ENCODE results near the gene TAF5L. TPM values are rescaled to one million over a fixed set of nuclear protein-coding genes. Genes with fewer than 3 reads are reported as not detected.

Gene TAF5L
- total and polyA plus RNA-seq, 2 of the 13 experiments (the other 11 are each of a cell fraction or from before 2014, with no cell fraction given), result 10.8 to 18.2 TPM

DNA sequence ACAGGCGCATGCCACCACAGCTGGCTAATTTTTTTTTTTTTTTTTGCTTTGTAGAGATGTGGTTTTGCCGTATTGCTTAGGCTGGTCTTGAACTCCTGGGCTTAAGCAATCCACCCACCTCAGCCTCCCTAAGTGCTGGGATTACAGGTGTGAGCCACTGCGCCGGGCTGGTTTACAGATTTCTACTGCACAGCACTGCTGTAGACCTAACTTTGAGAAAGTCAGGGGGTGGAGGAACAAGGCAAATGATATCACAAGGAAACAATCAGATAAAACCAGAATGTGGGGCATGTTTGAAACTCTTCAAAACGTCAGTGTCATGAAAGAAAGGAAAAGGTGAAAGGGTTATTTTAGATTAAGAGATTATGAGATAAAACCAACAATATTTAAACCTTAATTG lies 45.4 kb upstream of the TAF5L start:
- in situ Hi-C loops (cut with HindIII; ENCODE audit: extremely low pct_ligation_motif_present, low pct_unique_long_range_greater_than_20kb), result no loop called here
- WGBS (ENCODE audit: low lambda C conversion rate), result 85% methylated on average over 5 of the region's 5 CpGs
- no peak overlapping the region for H3K9ac ChIP-seq (ENCODE audit: insufficient read depth, low read depth, low read length)
- H3K27ac ChIP-seq (ENCODE audit: extremely low read length, insufficient read depth, low read length), result no peak overlapping the region
- ATAC-seq (no peak), DNase-seq (ENCODE audit: low spot score) (no peak), FAIRE-seq (no peak)
- no peaks in the 10 kb centered on the region for H4K20me1 ChIP-seq (ENCODE audit: insufficient read depth, low read length)
- H3K79me2 ChIP-seq (ENCODE audit: insufficient read depth, low read length), result no peaks in the 10 kb centered on the region
- no peaks in the 10 kb centered on the region for H3K9me3 ChIP-seq (ENCODE audit: low read length)
- no peak overlapping the region for H3K4me2 ChIP-seq (ENCODE audit: low read depth, low read length)
- H3K36me3 ChIP-seq (replicated peaks in 1 of 2; ENCODE audit: control insufficient read depth in 1 of 2, insufficient read depth in 2 of 2, low read length in 2 of 2), result no peaks in the 10 kb centered on the region
- H3K27me3 ChIP-seq (ENCODE audit: control insufficient read depth in 1 of 2, insufficient read depth in 2 of 2, low read length in 2 of 2), result no peaks in the 10 kb centered on the region
- TF ChIP-seq RBM22 (optimal IDR thresholded peaks at IDR 0.05; ENCODE audit: low read length) (no peak), JDP2 (CRISPR knock-in tag; IDR thresholded peaks at IDR 0.05; ENCODE audit: borderline replicate concordance) (no peak), RXRA (CRISPR knock-in tag; IDR thresholded peaks at IDR 0.05) (no peak), ZNF24 (IDR thresholded peaks at IDR 0.05) (no peak), HOXA5 (CRISPR knock-in tag; IDR thresholded peaks at IDR 0.05) (no peak), ZMYM3 (CRISPR knock-in tag; IDR thresholded peaks at IDR 0.05) (no peak)
- TF ChIP-seq, protein P1, sequence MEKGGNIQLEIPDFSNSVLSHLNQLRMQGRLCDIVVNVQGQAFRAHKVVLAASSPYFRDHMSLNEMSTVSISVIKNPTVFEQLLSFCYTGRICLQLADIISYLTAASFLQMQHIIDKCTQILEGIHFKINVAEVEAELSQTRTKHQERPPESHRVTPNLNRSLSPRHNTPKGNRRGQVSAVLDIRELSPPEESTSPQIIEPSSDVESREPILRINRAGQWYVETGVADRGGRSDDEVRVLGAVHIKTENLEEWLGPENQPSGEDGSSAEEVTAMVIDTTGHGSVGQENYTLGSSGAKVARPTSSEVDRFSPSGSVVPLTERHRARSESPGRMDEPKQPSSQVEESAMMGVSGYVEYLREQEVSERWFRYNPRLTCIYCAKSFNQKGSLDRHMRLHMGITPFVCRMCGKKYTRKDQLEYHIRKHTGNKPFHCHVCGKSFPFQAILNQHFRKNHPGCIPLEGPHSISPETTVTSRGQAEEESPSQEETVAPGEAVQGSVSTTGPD (CRISPR knock-in tag; IDR thresholded peaks at IDR 0.05), result no peak
- no peak overlapping the region for H3K4me3 ChIP-seq (replicated peaks in 1 of 3; ENCODE audit: insufficient read depth in 1 of 3, low read depth in 2 of 3, low read length in 3 of 3)
- intact Hi-C loops (cut with micrococcal nuclease; ENCODE audit: unreplicated experiment), result no loop called here
- BruUV-seq (replicated peaks), result no TSS peak
- H3K4me1 ChIP-seq (ENCODE audit: insufficient read depth, low read length), result no peaks in the 10 kb centered on the region; the same call in 1 of the 2 replicates
- POLR2A ChIA-PET, result no interaction called here
- H2AFZ ChIP-seq (ENCODE audit: low read length), result no peak overlapping the region
- CTCF ChIA-PET (ENCODE audit: low intra/inter-chr PET ratio, low total read pairs), result no interaction called here

DNA sequence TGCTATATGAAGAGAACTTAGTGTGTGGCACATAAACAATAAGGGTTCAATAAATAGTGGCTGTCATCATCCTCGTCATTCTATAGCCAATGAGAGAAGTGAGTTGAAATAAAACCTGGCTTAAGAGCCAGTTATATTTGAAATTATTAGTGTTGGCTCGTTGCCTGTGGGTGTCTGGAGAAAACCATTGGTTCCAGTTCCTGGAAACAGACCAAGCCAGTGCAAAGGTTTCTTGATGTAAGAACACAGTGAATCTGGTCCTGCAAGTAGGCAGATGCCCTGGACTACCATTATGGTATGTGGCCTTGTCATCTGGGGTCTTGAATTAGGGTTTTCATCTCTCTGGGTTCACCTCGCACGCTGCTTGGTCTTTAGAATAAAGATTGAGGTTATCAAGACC lies 43.4 kb upstream of the TAF5L start:
- no peaks in the 10 kb centered on the region for H3K27me3 ChIP-seq (ENCODE audit: control insufficient read depth in 1 of 2, insufficient read depth in 2 of 2, low read length in 2 of 2)
- H3K4me1 ChIP-seq (ENCODE audit: insufficient read depth, low read length), result no peaks in the 10 kb centered on the region; the same call in 1 of the 2 replicates
- 94% methylated on average over 4 of the region's 4 CpGs for WGBS (ENCODE audit: low lambda C conversion rate)
- in situ Hi-C loops (cut with HindIII; ENCODE audit: extremely low pct_ligation_motif_present, low pct_unique_long_range_greater_than_20kb) (no loop called here), intact Hi-C loops (cut with micrococcal nuclease; ENCODE audit: unreplicated experiment) (no loop called here)
- no peak overlapping the region for H3K9ac ChIP-seq (ENCODE audit: insufficient read depth, low read depth, low read length)
- ChIA-PET CTCF (ENCODE audit: low intra/inter-chr PET ratio, low total read pairs) (no interaction called here), POLR2A (no interaction called here)
- no peaks in the 10 kb centered on the region for H3K36me3 ChIP-seq (replicated peaks in 1 of 2; ENCODE audit: control insufficient read depth in 1 of 2, insufficient read depth in 2 of 2, low read length in 2 of 2)
- H2AFZ ChIP-seq (ENCODE audit: low read length), result no peak overlapping the region
- ATAC-seq (no peak), FAIRE-seq (no peak), DNase-seq (ENCODE audit: low spot score) (no peak)
- no peak overlapping the region for H3K27ac ChIP-seq (ENCODE audit: extremely low read length, insufficient read depth, low read length)
- H3K9me3 ChIP-seq (ENCODE audit: low read length), result no peaks in the 10 kb centered on the region
- H3K4me2 ChIP-seq (ENCODE audit: low read depth, low read length), result no peak overlapping the region
- H3K4me3 ChIP-seq (replicated peaks in 1 of 3; ENCODE audit: insufficient read depth in 1 of 3, low read depth in 2 of 3, low read length in 3 of 3), result no peak overlapping the region
- no peaks in the 10 kb centered on the region for H4K20me1 ChIP-seq (ENCODE audit: insufficient read depth, low read length)
- no peaks in the 10 kb centered on the region for H3K79me2 ChIP-seq (ENCODE audit: insufficient read depth, low read length)
- BruUV-seq (replicated peaks), result no TSS peak
- TF ChIP-seq CENPT (CRISPR knock-in tag; IDR thresholded peaks at IDR 0.05; ENCODE audit: low read depth) (no peak), AHR (CRISPR knock-in tag; IDR thresholded peaks at IDR 0.05) (no peak), ZNF563 (CRISPR knock-in tag; IDR thresholded peaks at IDR 0.05) (no peak), SMARCC2 (IDR thresholded peaks at IDR 0.05) (no peak), GATAD2A (CRISPR knock-in tag; IDR thresholded peaks at IDR 0.05) (no peak)
- TF ChIP-seq, protein P2, sequence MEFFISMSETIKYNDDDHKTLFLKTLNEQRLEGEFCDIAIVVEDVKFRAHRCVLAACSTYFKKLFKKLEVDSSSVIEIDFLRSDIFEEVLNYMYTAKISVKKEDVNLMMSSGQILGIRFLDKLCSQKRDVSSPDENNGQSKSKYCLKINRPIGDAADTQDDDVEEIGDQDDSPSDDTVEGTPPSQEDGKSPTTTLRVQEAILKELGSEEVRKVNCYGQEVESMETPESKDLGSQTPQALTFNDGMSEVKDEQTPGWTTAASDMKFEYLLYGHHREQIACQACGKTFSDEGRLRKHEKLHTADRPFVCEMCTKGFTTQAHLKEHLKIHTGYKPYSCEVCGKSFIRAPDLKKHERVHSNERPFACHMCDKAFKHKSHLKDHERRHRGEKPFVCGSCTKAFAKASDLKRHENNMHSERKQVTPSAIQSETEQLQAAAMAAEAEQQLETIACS (CRISPR knock-in tag; IDR thresholded peaks at IDR 0.05), result no peak
- TF ChIP-seq, protein P3, sequence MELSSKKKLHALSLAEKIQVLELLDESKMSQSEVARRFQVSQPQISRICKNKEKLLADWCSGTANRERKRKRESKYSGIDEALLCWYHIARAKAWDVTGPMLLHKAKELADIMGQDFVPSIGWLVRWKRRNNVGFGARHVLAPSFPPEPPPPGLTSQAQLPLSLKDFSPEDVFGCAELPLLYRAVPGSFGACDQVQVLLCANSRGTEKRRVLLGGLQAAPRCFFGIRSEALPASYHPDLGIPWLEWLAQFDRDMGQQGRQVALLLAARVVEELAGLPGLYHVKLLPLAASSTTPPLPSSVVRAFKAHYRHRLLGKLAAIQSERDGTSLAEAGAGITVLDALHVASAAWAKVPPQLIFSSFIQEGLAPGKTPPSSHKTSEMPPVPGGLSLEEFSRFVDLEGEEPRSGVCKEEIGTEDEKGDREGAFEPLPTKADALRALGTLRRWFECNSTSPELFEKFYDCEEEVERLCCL (CRISPR knock-in tag; IDR thresholded peaks at IDR 0.05; ENCODE audit: borderline replicate concordance), result no peak
- TF ChIP-seq, protein P4, sequence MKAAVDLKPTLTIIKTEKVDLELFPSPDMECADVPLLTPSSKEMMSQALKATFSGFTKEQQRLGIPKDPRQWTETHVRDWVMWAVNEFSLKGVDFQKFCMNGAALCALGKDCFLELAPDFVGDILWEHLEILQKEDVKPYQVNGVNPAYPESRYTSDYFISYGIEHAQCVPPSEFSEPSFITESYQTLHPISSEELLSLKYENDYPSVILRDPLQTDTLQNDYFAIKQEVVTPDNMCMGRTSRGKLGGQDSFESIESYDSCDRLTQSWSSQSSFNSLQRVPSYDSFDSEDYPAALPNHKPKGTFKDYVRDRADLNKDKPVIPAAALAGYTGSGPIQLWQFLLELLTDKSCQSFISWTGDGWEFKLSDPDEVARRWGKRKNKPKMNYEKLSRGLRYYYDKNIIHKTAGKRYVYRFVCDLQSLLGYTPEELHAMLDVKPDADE (CRISPR knock-in tag; IDR thresholded peaks at IDR 0.05), result no peak
